Measurements from ENCODE around the gene SNX32. TPM values are rescaled to one million over a fixed set of nuclear protein-coding genes. Genes with fewer than 3 reads are reported as not detected.

The SNX32 gene
- total and polyA plus RNA-seq, 9 of the 15 experiments (the other 6 are each of a cell fraction or from before 2014, with no cell fraction given), result 0.03 TPM; not detected in 7

- no peak for TF ChIP-seq RFX1 (IDR thresholded peaks at IDR 0.05)
- no peak for TF ChIP-seq ZSCAN32 (CRISPR knock-in tag; IDR thresholded peaks at IDR 0.05)
- TF ChIP-seq ZKSCAN3 (CRISPR knock-in tag; IDR thresholded peaks at IDR 0.05), result no peak
- TF ChIP-seq POLR2G (IDR thresholded peaks at IDR 0.05; ENCODE audit: low read depth, low read length), result no peak
- no peak for TF ChIP-seq ZC3H8 (IDR thresholded peaks at IDR 0.05)
- no peak for TF ChIP-seq DDX20 (tag; IDR thresholded peaks at IDR 0.05; ENCODE audit: low read depth)
- TF ChIP-seq ZNF174 (CRISPR knock-in tag; IDR thresholded peaks at IDR 0.05), result no peak
- no peak for TF ChIP-seq CEBPZ (IDR thresholded peaks at IDR 0.05; ENCODE audit: borderline replicate concordance, low read depth, low read length)
- TF ChIP-seq CEBPB (tag; IDR thresholded peaks at IDR 0.05), result no peak
- TF ChIP-seq MAFK (IDR thresholded peaks at IDR 0.05; ENCODE audit: low read length), result no peak
- no peak for TF ChIP-seq FOSL1 (tag; conservative IDR thresholded peaks at IDR 0.05)
- peak; percentile 36; the same call in 1 of the 2 replicates for TF ChIP-seq LCOR (CRISPR knock-in tag; IDR thresholded peaks at IDR 0.05)
- no peak for TF ChIP-seq MTA1 (IDR thresholded peaks at IDR 0.05; ENCODE audit: borderline replicate concordance)
- TF ChIP-seq HDAC3 (IDR thresholded peaks at IDR 0.05; ENCODE audit: borderline replicate concordance, partially characterized antibody), result no peak
- TF ChIP-seq ZEB2 (IDR thresholded peaks at IDR 0.05), result no peak
- TF ChIP-seq NCOA6 (IDR thresholded peaks at IDR 0.05), result no peak
- TF ChIP-seq DACH1 (IDR thresholded peaks at IDR 0.05; ENCODE audit: partially characterized antibody), result no peak
- no peak for TF ChIP-seq POLR2H (tag; IDR thresholded peaks at IDR 0.05; ENCODE audit: low read depth)
- TF ChIP-seq TBP (optimal IDR thresholded peaks at IDR 0.05; ENCODE audit: low read depth, low read length), result no peak
- TF ChIP-seq NRF1 (conservative IDR thresholded peaks at IDR 0.05 in 1 of 2, IDR thresholded peaks at IDR 0.05 in 1 of 2), result peak; percentile 85 to 88
- TF ChIP-seq BDP1 (IDR thresholded peaks at IDR 0.05; ENCODE audit: insufficient read depth, insufficient read length), result no peak
- no peak for TF ChIP-seq YY1 (IDR thresholded peaks at IDR 0.05; ENCODE audit: borderline replicate concordance in 1 of 3, control insufficient read depth in 1 of 3, extremely low read depth in 1 of 3, insufficient read depth in 3 of 3, insufficient read length in 1 of 3, insufficient replicate concordance in 2 of 3, low read depth in 1 of 3, low read length in 2 of 3)
- TF ChIP-seq ZNF76 (CRISPR knock-in tag; IDR thresholded peaks at IDR 0.05; ENCODE audit: borderline replicate concordance), result no peak
- TF ChIP-seq TFAM (CRISPR knock-in tag; conservative IDR thresholded peaks at IDR 0.05), result no peak
- no peak for TF ChIP-seq HSF4 (CRISPR knock-in tag; IDR thresholded peaks at IDR 0.05; ENCODE audit: borderline replicate concordance)
Observed at GRCh38 chr11:65856689-65857499, 23.1 kb downstream of the SNX32 start (continued).
